Epithelial cell of proximal tubule (primary cell): ENCODE results near the gene H2BK1. TPM values are rescaled to one million over a fixed set of nuclear protein-coding genes. Genes with fewer than 3 reads are reported as not detected.

ENCODE experiments used
- DNase-seq: peaks from one replicate; pipeline ENCODE4 v3.0.0-alpha.2; 2011; ENCODE audit warnings: low read depth
- H3K4me3 ChIP-seq: 2 replicates; pipeline ENCODE4 v1.5.1; 2011; ENCODE audit warnings: low read depth, mild to moderate bottlenecking, low read length
- CTCF ChIP-seq: conservative IDR thresholded peaks from 2 replicates; pipeline ENCODE4 v1.5.1; 2012; ENCODE audit warnings: low read depth, mild to moderate bottlenecking, low read length
- total RNA-seq: library from RNA; depleted of rRNA; stranded (reverse); fragments of >200 nt; gene quantifications from 2 replicates; pipeline ENCODE4 v1.2.3, GENCODE V29; 2015

Gene H2BK1
- total RNA-seq, 1 donor from 2014 or later = not detected

GRCh38 chr7:151173386-151174245 lies 36.7 kb downstream of the H2BK1 start:
- no peak overlapping the region for H3K4me3 ChIP-seq
- DNase-seq = no peak
- no peak for TF ChIP-seq CTCF

GRCh38 chr7:151172273-151173141 lies 37.8 kb downstream of the H2BK1 start:
- DNase-seq = no peak
- H3K4me3 ChIP-seq = no peak overlapping the region
- peak; percentile 100 for TF ChIP-seq CTCF

- no peak for TF ChIP-seq CTCF
- no peak for DNase-seq
- H3K4me3 ChIP-seq = no peak overlapping the region
Measured at GRCh38 chr7:151168787-151169162, 41.5 kb downstream of the H2BK1 start.

GRCh38 chr7:151168003-151168786 lies 42.1 kb downstream of the H2BK1 start:
- DNase-seq = no peak
- peak; percentile 49 for TF ChIP-seq CTCF
- peak overlapping the region; percentile 29 for H3K4me3 ChIP-seq

GRCh38 chr7:151167197-151167961 lies 42.9 kb downstream of the H2BK1 start, which contains the start of gene GBX1:
TSS of gene GBX1 (minus strand) at chr7:151167694. CDS start at chr7:151167548, 146 bp downstream.
- H3K4me3 ChIP-seq = peak within 1 kb of the TSS; percentile 29
- TF ChIP-seq CTCF = no peak
- DNase-seq = no peak
